GM12878 (cell line): ENCODE measurements around the gene HHIP.

ENCODE experiments used
- CTCF ChIP-seq, 3 experiments: IDR thresholded peaks in 2 of 3; conservative IDR thresholded peaks in 1 of 3; 2 replicates each; pipeline ENCODE4 v1.5.1; 2011; ENCODE audit warnings: low read depth in 3 of 3, low read length in 3 of 3, mild to moderate bottlenecking in 3 of 3, control low read depth in 2 of 3, moderate library complexity in 2 of 3, inconsistent platforms in 1 of 3, mixed read lengths in 1 of 3; ENCODE audit not compliant: control insufficient read depth in 2 of 3, insufficient read depth in 1 of 3; ENCODE audit errors: extremely low read depth in 1 of 3
- NR2C2 ChIP-seq: IDR thresholded peaks from 2 replicates; pipeline ENCODE4 v1.6.1; 2011; ENCODE audit warnings: borderline replicate concordance, low read depth; ENCODE audit not compliant: control insufficient read depth, insufficient read length
- PKNOX1 ChIP-seq: fragments of 450-650 bp; IDR thresholded peaks from 2 replicates; pipeline ENCODE4 v1.6.1; 2016; ENCODE audit warnings: mild to moderate bottlenecking
- POLR2AphosphoS5 ChIP-seq: IDR thresholded peaks from 2 replicates; pipeline ENCODE4 v1.6.1; 2011; ENCODE audit warnings: mild to moderate bottlenecking, low read length, inconsistent platforms
- SMARCA5 ChIP-seq: fragments of 450-650 bp; IDR thresholded peaks from 2 replicates; pipeline ENCODE4 v1.6.1; 2017; ENCODE audit warnings: mild to moderate bottlenecking

- TF ChIP-seq NR2C2 (no peak), PKNOX1 (no peak), CTCF (IDR thresholded peaks at IDR 0.05 in 2 of 3, conservative IDR thresholded peaks at IDR 0.05 in 1 of 3; ENCODE audit: control insufficient read depth in 2 of 3, extremely low read depth in 1 of 3, insufficient read depth in 1 of 3, low read depth in 3 of 3, low read length in 3 of 3) (peak; percentile 34 to 43 (median 42); a peak in 5 of 6 replicates), SMARCA5 (no peak), POLR2AphosphoS5 (no peak)
These were observed 34.1 kb upstream of the HHIP start for GRCh38 chr4:144611850-144612249.
